Endothelial cell of umbilical vein (primary cell): Measurements from ENCODE around the gene SORL1. TPM values are rescaled to one million over a fixed set of nuclear protein-coding genes. Genes with fewer than 3 reads are reported as not detected.

ENCODE experiments used
- BruUV-seq: library from RNA; stranded (reverse); fragments of 400-500 nt; replicated peaks from 2 replicates; lab custom pipeline; 2021; lab: Mats Ljungman, UMichigan
- CTCF ChIA-PET: fragments of 300-600, 350-600 bp; sonication (Branson Sonifier 250); formaldehyde crosslinking; loops from one replicate; lab custom pipeline; 2021; ENCODE audit warnings: antibody characterized with exemption, inconsistent platforms; lab: Charles Lee
- POLR2A ChIA-PET: fragments of 300-600, 350-600 bp; sonication (Branson Sonifier 250); formaldehyde crosslinking; loops from one replicate; lab custom pipeline; 2021; ENCODE audit warnings: antibody characterized with exemption, inconsistent platforms; lab: Charles Lee
- DNase-seq: peaks from one replicate; pipeline ENCODE4 v3.0.0-alpha.2; 2011; ENCODE audit warnings: low read depth, low spot score
- FAIRE-seq: peaks from 2 replicates; lab custom pipeline; 2011; peaks lifted over from hg19 to GRCh38; lab: Jason Lieb, UNC
- H2AFZ ChIP-seq: 2 replicates; pipeline ENCODE4 v1.6.0; 2012; ENCODE audit warnings: low read depth, low read length, control low read depth, inconsistent platforms
- H3K27ac ChIP-seq: 2 replicates; pipeline ENCODE4 v1.5.1; 2011; ENCODE audit warnings: low read depth, mild to moderate bottlenecking, control low read depth, low read length, moderate library complexity; ENCODE audit not compliant: insufficient read depth
- H3K27me3 ChIP-seq, 2 experiments: 2 replicates each; pipeline versions ENCODE4 v1.6.0 to v1.6.1; 2011; ENCODE audit warnings: low read length in 2 of 2, mixed read lengths in 1 of 2; ENCODE audit not compliant: control insufficient read depth in 2 of 2, insufficient read depth in 2 of 2
- H3K36me3 ChIP-seq, 2 experiments: 2 replicates in 1 of 2; 3 replicates in 1 of 2; pipeline ENCODE4 v1.5.1; 2011; ENCODE audit warnings: low read length in 2 of 2, mild to moderate bottlenecking in 1 of 2, moderate library complexity in 1 of 2; ENCODE audit not compliant: control insufficient read depth in 2 of 2, insufficient read depth in 2 of 2; ENCODE audit errors: extremely low read depth in 1 of 2
- H3K4me1 ChIP-seq: 3 replicates; pipeline ENCODE4 v1.5.1; 2011; ENCODE audit warnings: mild to moderate bottlenecking, low read length; ENCODE audit not compliant: control insufficient read depth, insufficient read depth; ENCODE audit errors: extremely low read depth
- H3K4me2 ChIP-seq: 2 replicates; pipeline ENCODE4 v1.6.1; 2011; ENCODE audit warnings: low read length, control low read depth, mixed read lengths; ENCODE audit not compliant: insufficient read depth
- H3K4me3 ChIP-seq, 3 experiments: fragments of 200-600 bp in 1 of 3; sonication (generic), shearing (Covaris generic) in 1 of 3; replicated peaks in 1 of 3; 2 replicates each; pipeline ENCODE4 v1.5.1; 2011 to 2016; ENCODE audit warnings: control low read depth in 3 of 3, low read length in 3 of 3, mild to moderate bottlenecking in 2 of 3, inconsistent platforms in 1 of 3, low read depth in 1 of 3, moderate library complexity in 1 of 3; ENCODE audit not compliant: insufficient read depth in 1 of 3
- H3K79me2 ChIP-seq: 2 replicates; pipeline ENCODE4 v1.6.0; 2012; ENCODE audit warnings: low read length, inconsistent platforms; ENCODE audit not compliant: control insufficient read depth, insufficient read depth
- H3K9ac ChIP-seq: replicated peaks from 2 replicates; pipeline ENCODE3; 2011; ENCODE audit warnings: low read length, control low read depth; ENCODE audit not compliant: insufficient read depth; ENCODE audit errors: extremely low read depth
- H3K9me1 ChIP-seq: replicated peaks from 3 replicates; pipeline ENCODE4 v1.6.0; 2011; ENCODE audit warnings: mild to moderate bottlenecking, low read length; ENCODE audit not compliant: control insufficient read depth, insufficient read depth; ENCODE audit errors: extremely low read depth
- H3K9me3 ChIP-seq: replicated peaks from 2 replicates; pipeline ENCODE4 v1.5.1; 2012; ENCODE audit warnings: low read length, inconsistent platforms; ENCODE audit not compliant: control insufficient read depth, insufficient read depth
- H4K20me1 ChIP-seq: replicated peaks from 2 replicates; pipeline ENCODE3; 2011; ENCODE audit warnings: mild to moderate bottlenecking, low read length; ENCODE audit not compliant: control insufficient read depth, insufficient read depth; ENCODE audit errors: extremely low read depth
- EZH2 ChIP-seq: IDR thresholded peaks from 2 replicates; pipeline ENCODE4 v1.6.1; 2012; ENCODE audit warnings: borderline replicate concordance, low read depth, mild to moderate bottlenecking, moderate library complexity, low read length, inconsistent platforms; ENCODE audit not compliant: severe bottlenecking
- FOS ChIP-seq: IDR thresholded peaks from 2 replicates; pipeline ENCODE4 v1.6.1; 2011; ENCODE audit warnings: mild to moderate bottlenecking, low read length, moderate library complexity, borderline replicate concordance; ENCODE audit not compliant: insufficient read depth
- GATA2 ChIP-seq: IDR thresholded peaks from 2 replicates; pipeline ENCODE4 v1.7.0; 2011; ENCODE audit warnings: low read depth, mild to moderate bottlenecking, moderate library complexity, mixed read lengths, low read length; ENCODE audit not compliant: insufficient read length, insufficient read depth
- JUN ChIP-seq: IDR thresholded peaks from 2 replicates; pipeline ENCODE4 v1.6.1; 2011; ENCODE audit warnings: borderline replicate concordance, low read depth; ENCODE audit not compliant: insufficient read length, insufficient read depth
- MYC ChIP-seq: IDR thresholded peaks from one replicate; pipeline ENCODE4 v1.6.1; 2011; ENCODE audit warnings: mild to moderate bottlenecking, low read depth, low read length
- POLR2A ChIP-seq: IDR thresholded peaks from 2 replicates; pipeline ENCODE4 v1.6.1; 2012; ENCODE audit warnings: low read depth, mild to moderate bottlenecking, control low read depth, low read length
- POLR2AphosphoS5 ChIP-seq: IDR thresholded peaks from 2 replicates; pipeline ENCODE4 v1.6.1; 2012; ENCODE audit warnings: low read depth, mild to moderate bottlenecking, control low read depth, low read length, moderate library complexity; ENCODE audit not compliant: insufficient read depth
- dilution Hi-C: fragments of 300-500 bp; cut with MboI; formaldehyde crosslinking; loops from one replicate; pipeline ENCODE4 v1.15.0; 2019; ENCODE audit warnings: low sequenced_read_pairs; ENCODE audit not compliant: extremely low pct_ligation_motif_present
- intact Hi-C: fragments of 100-400 bp; cut with micrococcal nuclease; formaldehyde crosslinking; loops from one replicate; pipeline ENCODE4 v1.10.0; 2022
- polyA plus RNA-seq, 4 experiments: library from polyadenylated mRNA; depleted of rRNA in 3 of 4; stranded (reverse) in 3 of 4; unstranded in 1 of 4; fragments of >200 nt; gene quantifications; 2 replicates each; pipeline versions ENCODE4 v1.2.1 to v1.2.3, GENCODE V29; 2011 to 2012; ENCODE audit warnings: missing spikeins in 1 of 4
- total RNA-seq: library from RNA; stranded (reverse); gene quantifications from 2 replicates; pipeline ENCODE4 v1.2.3, GENCODE V29; 2021
- TF ChIP-seq, protein P1 (sequence below), 2 donors: IDR thresholded peaks; 1 replicate in 1 of 2; 2 replicates in 1 of 2; pipeline ENCODE4 v1.5.1; 2011; ENCODE audit warnings: low read length in 2 of 2, mild to moderate bottlenecking in 2 of 2, moderate library complexity in 2 of 2, control low read depth in 1 of 2, inconsistent platforms in 1 of 2, low read depth in 1 of 2; ENCODE audit not compliant: insufficient read depth in 1 of 2; ENCODE audit errors: extremely low read depth in 1 of 2
- TF ChIP-seq, protein P2 (sequence below): IDR thresholded peaks from 2 replicates; pipeline ENCODE4 v1.6.1; 2011; ENCODE audit not compliant: insufficient read depth, insufficient read length

SORL1 gene
- total and polyA plus RNA-seq, 2 donors (not counting 3 experiments of a cell fraction or from before 2014, with no cell fraction given), result 0.17 to 0.31 TPM

DNA sequence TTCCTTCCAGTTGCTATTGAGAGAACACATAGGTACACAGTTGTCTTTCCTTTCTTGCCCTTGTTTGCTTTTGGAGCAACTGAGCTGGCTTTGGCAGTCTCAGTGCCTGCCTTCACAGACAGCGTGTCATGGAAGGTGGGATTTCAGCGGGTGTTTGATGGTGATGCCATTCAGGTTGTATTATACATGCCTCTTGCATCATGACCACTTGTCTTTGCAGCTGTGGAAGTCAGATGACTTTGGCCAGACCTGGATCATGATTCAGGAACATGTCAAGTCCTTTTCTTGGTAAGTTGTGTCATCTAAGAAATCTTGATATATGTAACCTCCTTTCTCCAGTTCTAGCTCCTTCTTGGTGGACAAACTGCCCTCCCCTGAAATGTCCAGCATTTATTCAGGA is 37.7 kb downstream of the SORL1 start:
- Histone ChIP-seq H3K36me3 (no peaks in the 10 kb centered on the region), H3K4me1 (no peaks in the 10 kb centered on the region), H3K27me3 (no peaks in the 10 kb centered on the region), H2AFZ (no peak overlapping the region), H3K9me1 (no peaks in the 10 kb centered on the region), H3K9ac (no peak overlapping the region), H3K79me2 (no peaks in the 10 kb centered on the region), H3K4me2 (no peak overlapping the region), H3K9me3 (no peaks in the 10 kb centered on the region), H3K27ac (no peak overlapping the region), H4K20me1 (no peaks in the 10 kb centered on the region), H3K4me3 (no peak overlapping the region)
- no TSS peak for BruUV-seq
- ChIA-PET POLR2A (no interaction called here), CTCF (interaction anchor here (1.2 kb wide), 1 partner anchor 47 kb away, joined by 3 read pairs; no protein-coding TSS in a partner anchor)
- intact Hi-C loops, result no loop called here
- DNase-seq, result no peak
- FAIRE-seq, result no peak
- dilution Hi-C loops, result no loop called here
- TF ChIP-seq POLR2A (no peak), JUN (no peak), EZH2 (no peak), FOS (no peak), MYC (no peak), POLR2AphosphoS5 (no peak), GATA2 (no peak)
- TF ChIP-seq, protein P1, sequence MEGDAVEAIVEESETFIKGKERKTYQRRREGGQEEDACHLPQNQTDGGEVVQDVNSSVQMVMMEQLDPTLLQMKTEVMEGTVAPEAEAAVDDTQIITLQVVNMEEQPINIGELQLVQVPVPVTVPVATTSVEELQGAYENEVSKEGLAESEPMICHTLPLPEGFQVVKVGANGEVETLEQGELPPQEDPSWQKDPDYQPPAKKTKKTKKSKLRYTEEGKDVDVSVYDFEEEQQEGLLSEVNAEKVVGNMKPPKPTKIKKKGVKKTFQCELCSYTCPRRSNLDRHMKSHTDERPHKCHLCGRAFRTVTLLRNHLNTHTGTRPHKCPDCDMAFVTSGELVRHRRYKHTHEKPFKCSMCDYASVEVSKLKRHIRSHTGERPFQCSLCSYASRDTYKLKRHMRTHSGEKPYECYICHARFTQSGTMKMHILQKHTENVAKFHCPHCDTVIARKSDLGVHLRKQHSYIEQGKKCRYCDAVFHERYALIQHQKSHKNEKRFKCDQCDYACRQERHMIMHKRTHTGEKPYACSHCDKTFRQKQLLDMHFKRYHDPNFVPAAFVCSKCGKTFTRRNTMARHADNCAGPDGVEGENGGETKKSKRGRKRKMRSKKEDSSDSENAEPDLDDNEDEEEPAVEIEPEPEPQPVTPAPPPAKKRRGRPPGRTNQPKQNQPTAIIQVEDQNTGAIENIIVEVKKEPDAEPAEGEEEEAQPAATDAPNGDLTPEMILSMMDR (IDR thresholded peaks at IDR 0.05; ENCODE audit: extremely low read depth in 1 of 2, insufficient read depth in 1 of 2, low read depth in 1 of 2, low read length in 2 of 2), result no peak
- TF ChIP-seq, protein P2, sequence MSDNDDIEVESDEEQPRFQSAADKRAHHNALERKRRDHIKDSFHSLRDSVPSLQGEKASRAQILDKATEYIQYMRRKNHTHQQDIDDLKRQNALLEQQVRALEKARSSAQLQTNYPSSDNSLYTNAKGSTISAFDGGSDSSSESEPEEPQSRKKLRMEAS, result no peak
